ENCODE results near the gene INTS6. TPM values are rescaled to one million over a fixed set of nuclear protein-coding genes. Genes with fewer than 3 reads are reported as not detected.

The INTS6 gene
- total and polyA plus RNA-seq, 2 donors from 2014 or later, result 8.3 to 31.0 TPM

DNA sequence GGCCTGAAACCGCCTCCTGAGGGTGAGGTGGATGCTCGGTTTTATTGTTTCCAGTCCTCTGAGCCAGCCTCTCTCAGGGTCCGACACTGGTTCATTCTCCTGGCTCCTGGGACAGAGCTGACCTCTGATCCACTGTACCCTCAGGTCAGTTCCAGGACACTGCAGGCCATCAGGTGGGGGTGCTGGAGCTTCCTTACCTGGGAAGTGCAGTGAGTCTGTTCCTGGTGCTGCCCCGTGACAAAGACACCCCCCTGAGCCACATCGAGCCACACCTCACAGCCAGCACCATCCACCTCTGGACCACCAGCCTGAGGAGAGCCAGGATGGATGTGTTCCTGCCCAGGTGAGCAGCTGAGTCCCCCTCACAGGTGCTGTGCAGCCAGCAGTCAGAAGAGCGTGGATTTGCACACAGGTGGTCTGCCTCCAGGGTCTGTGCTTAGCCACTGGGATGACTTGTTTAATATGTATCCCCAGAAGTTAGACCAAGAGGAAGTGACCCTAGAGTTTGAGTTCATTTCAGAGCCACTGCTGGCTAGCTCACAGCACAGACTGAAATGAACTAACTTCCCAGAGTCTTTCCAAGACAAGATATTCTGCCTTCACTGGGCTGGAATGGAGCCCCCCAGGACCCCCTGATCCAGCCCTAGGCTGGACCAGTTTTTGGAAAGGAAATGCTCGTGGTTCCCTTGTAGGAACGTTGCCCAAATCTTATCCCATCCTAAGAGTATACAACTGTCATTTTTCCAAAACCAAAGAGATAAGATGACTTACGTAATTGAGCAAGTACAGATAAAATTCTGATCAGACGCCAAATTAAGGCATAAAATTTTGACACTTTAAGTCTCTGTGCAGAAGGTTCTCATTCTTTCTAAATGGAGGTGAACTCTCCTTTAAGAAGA is 104.5 kb downstream of the INTS6 start:
- intact Hi-C loops (cut with DNase I), result no loop called here
- Histone ChIP-seq H3K4me1 (ENCODE audit: control insufficient read depth in 2 of 3, insufficient read depth in 2 of 3, low read depth in 1 of 3, low read length in 3 of 3) (peaks cover 0 to 6% (median 0%) of the 10 kb centered on the region in 3 donors), H3K4me3 (ENCODE audit: low read length in 3 of 3) (no peak overlapping the region), H3K9me3 (ENCODE audit: control insufficient read depth in 2 of 3, insufficient read depth in 1 of 3, low read length in 3 of 3) (no peaks in the 10 kb centered on the region), H3K27me3 (ENCODE audit: control insufficient read depth, insufficient read depth, low read length) (no peaks in the 10 kb centered on the region), H3K9ac (ENCODE audit: low read length in 3 of 3) (no peak overlapping the region), H3K27ac (ENCODE audit: low read depth in 2 of 2, low read length in 2 of 2) (no peak overlapping the region), H3K36me3 (ENCODE audit: control insufficient read depth in 2 of 3, insufficient read depth in 3 of 3, low read length in 3 of 3) (no peaks in the 10 kb centered on the region)
- TF ChIP-seq, protein P1, sequence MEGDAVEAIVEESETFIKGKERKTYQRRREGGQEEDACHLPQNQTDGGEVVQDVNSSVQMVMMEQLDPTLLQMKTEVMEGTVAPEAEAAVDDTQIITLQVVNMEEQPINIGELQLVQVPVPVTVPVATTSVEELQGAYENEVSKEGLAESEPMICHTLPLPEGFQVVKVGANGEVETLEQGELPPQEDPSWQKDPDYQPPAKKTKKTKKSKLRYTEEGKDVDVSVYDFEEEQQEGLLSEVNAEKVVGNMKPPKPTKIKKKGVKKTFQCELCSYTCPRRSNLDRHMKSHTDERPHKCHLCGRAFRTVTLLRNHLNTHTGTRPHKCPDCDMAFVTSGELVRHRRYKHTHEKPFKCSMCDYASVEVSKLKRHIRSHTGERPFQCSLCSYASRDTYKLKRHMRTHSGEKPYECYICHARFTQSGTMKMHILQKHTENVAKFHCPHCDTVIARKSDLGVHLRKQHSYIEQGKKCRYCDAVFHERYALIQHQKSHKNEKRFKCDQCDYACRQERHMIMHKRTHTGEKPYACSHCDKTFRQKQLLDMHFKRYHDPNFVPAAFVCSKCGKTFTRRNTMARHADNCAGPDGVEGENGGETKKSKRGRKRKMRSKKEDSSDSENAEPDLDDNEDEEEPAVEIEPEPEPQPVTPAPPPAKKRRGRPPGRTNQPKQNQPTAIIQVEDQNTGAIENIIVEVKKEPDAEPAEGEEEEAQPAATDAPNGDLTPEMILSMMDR (IDR thresholded peaks at IDR 0.05; ENCODE audit: borderline replicate concordance, extremely low read depth, insufficient read depth), result no peak
- no peak for DNase-seq
- FAIRE-seq, result no peak

DNA sequence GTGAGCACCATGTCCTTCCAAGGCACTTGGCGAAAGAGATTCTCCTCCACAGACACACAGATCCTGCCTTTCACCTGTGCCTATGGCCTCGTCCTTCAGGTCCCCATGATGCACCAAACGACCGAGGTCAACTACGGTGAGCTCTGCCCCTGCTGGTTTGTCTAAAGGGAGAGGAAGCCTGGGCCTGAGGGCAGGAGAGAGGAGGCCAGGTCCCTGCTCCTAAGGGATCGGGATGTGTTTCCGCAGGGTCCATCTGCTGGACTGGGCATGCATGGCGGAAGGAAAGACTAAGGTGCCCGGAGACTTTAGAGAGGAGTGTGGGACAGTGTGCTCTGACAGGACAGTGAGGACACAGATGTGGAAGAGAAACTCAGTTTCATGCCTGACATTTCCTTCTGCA is 105.7 kb downstream of the INTS6 start:
- DNase-seq (no peak), FAIRE-seq (no peak)
- Histone ChIP-seq H3K36me3 (ENCODE audit: control insufficient read depth in 2 of 3, insufficient read depth in 3 of 3, low read length in 3 of 3) (no peaks in the 10 kb centered on the region), H3K9me3 (ENCODE audit: control insufficient read depth in 2 of 3, insufficient read depth in 1 of 3, low read length in 3 of 3) (no peaks in the 10 kb centered on the region), H3K4me1 (ENCODE audit: control insufficient read depth in 2 of 3, insufficient read depth in 2 of 3, low read depth in 1 of 3, low read length in 3 of 3) (peaks cover 0 to 6% (median 0%) of the 10 kb centered on the region in 3 donors), H3K4me3 (ENCODE audit: low read length in 3 of 3) (no peak overlapping the region), H3K9ac (ENCODE audit: low read length in 3 of 3) (no peak overlapping the region), H3K27me3 (ENCODE audit: control insufficient read depth, insufficient read depth, low read length) (no peaks in the 10 kb centered on the region), H3K27ac (ENCODE audit: low read depth in 2 of 2, low read length in 2 of 2) (no peak overlapping the region)
- TF ChIP-seq, protein P1 (IDR thresholded peaks at IDR 0.05; ENCODE audit: borderline replicate concordance, extremely low read depth, insufficient read depth), result no peak
- intact Hi-C loops (cut with DNase I), result no loop called here

DNA sequence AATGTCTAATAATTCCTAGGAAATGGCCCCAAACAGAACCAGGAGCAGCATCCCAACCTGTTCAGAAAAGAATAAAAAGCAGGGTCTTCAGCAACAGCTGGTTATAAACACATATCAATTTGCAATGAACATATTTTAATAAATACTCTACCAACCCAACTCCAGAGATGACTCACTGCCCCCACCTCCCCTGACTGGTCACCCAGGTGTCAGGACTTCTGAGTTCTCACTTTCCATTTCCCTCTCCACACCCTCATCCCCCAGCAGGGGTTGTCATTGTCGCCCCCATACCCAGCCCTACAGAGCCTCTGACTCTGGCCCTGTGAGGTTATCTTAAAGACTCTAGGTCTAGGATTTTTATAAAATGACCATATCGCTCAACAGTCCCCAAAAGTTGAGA is 106.4 kb downstream of the INTS6 start:
- no peak overlapping the region for H3K4me3 ChIP-seq (ENCODE audit: low read length in 3 of 3)
- DNase-seq (no peak), FAIRE-seq (no peak)
- no peaks in the 10 kb centered on the region for H3K36me3 ChIP-seq (ENCODE audit: control insufficient read depth in 2 of 3, insufficient read depth in 3 of 3, low read length in 3 of 3)
- peaks cover 0 to 6% (median 0%) of the 10 kb centered on the region in 3 donors for H3K4me1 ChIP-seq (ENCODE audit: control insufficient read depth in 2 of 3, insufficient read depth in 2 of 3, low read depth in 1 of 3, low read length in 3 of 3)
- TF ChIP-seq, protein P1 (IDR thresholded peaks at IDR 0.05; ENCODE audit: borderline replicate concordance, extremely low read depth, insufficient read depth), result no peak
- intact Hi-C loops (cut with DNase I), result no loop called here
- no peak overlapping the region for H3K27ac ChIP-seq (ENCODE audit: low read depth in 2 of 2, low read length in 2 of 2)
- H3K9ac ChIP-seq (ENCODE audit: low read length in 3 of 3), result no peak overlapping the region
- no peaks in the 10 kb centered on the region for H3K27me3 ChIP-seq (ENCODE audit: control insufficient read depth, insufficient read depth, low read length)
- H3K9me3 ChIP-seq (ENCODE audit: control insufficient read depth in 2 of 3, insufficient read depth in 1 of 3, low read length in 3 of 3), result no peaks in the 10 kb centered on the region
